Panc1 (cell line): ENCODE results near the gene SMTN. TPM values are rescaled to one million over a fixed set of nuclear protein-coding genes. Genes with fewer than 3 reads are reported as not detected.

ENCODE experiments used
- ATAC-seq: fragments of 200-7000 bp; cut with Tn5 transposase; 2 replicates; pipeline ENCODE4 v1.9.1; 2020; ENCODE audit warnings: mild to moderate bottlenecking, moderate library complexity
- BruUV-seq: library from RNA; stranded (reverse); fragments of 400-500 nt; replicated peaks from 2 replicates; lab custom pipeline; 2021; lab: Mats Ljungman, UMichigan
- CTCF ChIA-PET: fragments of 300-600 bp; sonication (Branson Sonifier 250); formaldehyde crosslinking; loops from one replicate; lab custom pipeline; 2022; ENCODE audit warnings: antibody characterized with exemption; lab: Charles Lee
- POLR2A ChIA-PET: fragments of 300-600 bp; sonication (Branson Sonifier 250); formaldehyde crosslinking; loops from one replicate; lab custom pipeline; 2022; ENCODE audit warnings: antibody characterized with exemption; lab: Charles Lee
- DNase-seq: peaks from one replicate; pipeline ENCODE4 v3.0.0-alpha.2; 2010; ENCODE audit warnings: low read depth, low spot score
- H3K27ac ChIP-seq: 2 replicates; pipeline ENCODE4 v1.5.1; 2011; ENCODE audit warnings: mild to moderate bottlenecking, low read length, inconsistent platforms
- H3K27me3 ChIP-seq: fragments of 200-500 bp; sonication (Bioruptor generic); 2 replicates; pipeline ENCODE4 v1.6.0; 2014; ENCODE audit warnings: low read length, inconsistent platforms; ENCODE audit not compliant: control insufficient read depth, insufficient read depth
- H3K36me3 ChIP-seq: fragments of 200-500 bp; sonication (Bioruptor generic); 2 replicates; pipeline ENCODE4 v1.5.1; 2014; ENCODE audit warnings: inconsistent platforms, mild to moderate bottlenecking, low read length, moderate library complexity; ENCODE audit not compliant: control insufficient read depth, insufficient read depth
- H3K4me1 ChIP-seq: 2 replicates; pipeline ENCODE4 v1.5.1; 2011; ENCODE audit warnings: inconsistent platforms, mild to moderate bottlenecking, low read length, moderate library complexity; ENCODE audit not compliant: control insufficient read depth, insufficient read depth
- H3K4me3 ChIP-seq, 2 experiments: 2 replicates each; pipeline ENCODE4 v1.5.1; 2011 to 2012; ENCODE audit warnings: low read depth in 2 of 2, low read length in 2 of 2, mild to moderate bottlenecking in 2 of 2, inconsistent platforms in 1 of 2, moderate library complexity in 1 of 2
- H3K9me3 ChIP-seq: fragments of 200-500 bp; sonication (Bioruptor generic); 2 replicates; pipeline ENCODE4 v1.5.1; 2014; ENCODE audit warnings: low read depth, mild to moderate bottlenecking, inconsistent platforms, low read length, moderate library complexity; ENCODE audit not compliant: control insufficient read depth, insufficient read depth
- CTCF ChIP-seq: fragments of 450-650 bp; IDR thresholded peaks from 2 replicates; pipeline ENCODE4 v1.5.1; 2017; ENCODE audit warnings: mild to moderate bottlenecking
- POLR2AphosphoS5 ChIP-seq: IDR thresholded peaks from 2 replicates; pipeline ENCODE4 v1.6.1; 2012; ENCODE audit warnings: mild to moderate bottlenecking, low read depth, low read length, moderate library complexity
- REST ChIP-seq, 2 experiments: IDR thresholded peaks; 2 replicates each; pipeline ENCODE4 v1.6.1; 2011 to 2012; ENCODE audit warnings: low read depth in 2 of 2, control low read depth in 1 of 2, low read length in 1 of 2, mild to moderate bottlenecking in 1 of 2, moderate library complexity in 1 of 2; ENCODE audit not compliant: insufficient read depth in 1 of 2
- SIN3A ChIP-seq: IDR thresholded peaks from 2 replicates; pipeline ENCODE4 v1.6.1; 2012; ENCODE audit warnings: low read depth, mild to moderate bottlenecking, low read length, moderate library complexity, borderline replicate concordance; ENCODE audit not compliant: insufficient read depth
- TCF7L2 ChIP-seq: IDR thresholded peaks from 2 replicates; pipeline ENCODE4 v1.6.1; 2011; ENCODE audit warnings: mild to moderate bottlenecking, low read depth, low read length, inconsistent platforms
- in situ Hi-C: cut with HindIII; loops from 2 replicates; pipeline ENCODE4 v1.10.0; 2016; ENCODE audit warnings: low sequenced_read_pairs, low pct_unique_long_range_greater_than_20kb
- intact Hi-C: fragments of 100-400 bp; cut with micrococcal nuclease; formaldehyde crosslinking; loops from one replicate; pipeline ENCODE4 v1.10.0; 2022; ENCODE audit not compliant: unreplicated experiment
- total RNA-seq: library from RNA; stranded (reverse); gene quantifications from one replicate; pipeline ENCODE4 v1.2.1, GENCODE V29; 2021; ENCODE audit not compliant: unreplicated experiment

The SMTN gene
- total RNA-seq, 1 experiment from 2014 or later, result 71.7 TPM

GRCh38 chr22:31094741-31095140 lies 13.6 kb downstream of the SMTN start:
- ATAC-seq, result no peak
- Histone ChIP-seq H3K4me3 (no peak overlapping the region), H3K27ac (no peak overlapping the region), H3K36me3 (no peaks in the 10 kb centered on the region), H3K9me3 (no peaks in the 10 kb centered on the region), H3K27me3 (no peaks in the 10 kb centered on the region), H3K4me1 (no peaks in the 10 kb centered on the region)
- intact Hi-C loops (no loop called here), in situ Hi-C loops (no loop called here)
- ChIA-PET POLR2A (interaction anchor here (0.7 kb wide), 1 partner anchor 14 kb away, joined by 10 read pairs; no protein-coding TSS in a partner anchor), CTCF (interaction anchor here (0.6 to 0.7 kb wide), 2 partner anchors 9 to 162 kb away, joined by 8 read pairs; no protein-coding TSS in a partner anchor)
- BruUV-seq, result no TSS peak
- TF ChIP-seq TCF7L2 (no peak), REST (IDR thresholded peaks at IDR 0.05; ENCODE audit: insufficient read depth in 1 of 2, low read depth in 2 of 2, low read length in 1 of 2) (no peak), SIN3A (no peak), POLR2AphosphoS5 (no peak), CTCF (no peak)
- no peak for DNase-seq

GRCh38 chr22:31095637-31096249 lies 14.6 kb downstream of the SMTN start:
- DNase-seq (no peak), ATAC-seq (no peak)
- no peaks in the 10 kb centered on the region for H3K36me3 ChIP-seq
- POLR2A ChIA-PET, result interaction anchor here (0.7 kb wide), 1 partner anchor 23 kb away, joined by 5 read pairs; no protein-coding TSS in a partner anchor
- BruUV-seq, result no TSS peak
- intact Hi-C loops (no loop called here), in situ Hi-C loops (no loop called here)
- no peak for TF ChIP-seq REST (IDR thresholded peaks at IDR 0.05; ENCODE audit: insufficient read depth in 1 of 2, low read depth in 2 of 2, low read length in 1 of 2)
- no peak for TF ChIP-seq TCF7L2
- TF ChIP-seq POLR2AphosphoS5, result no peak
- no peaks in the 10 kb centered on the region for H3K9me3 ChIP-seq
- no peak overlapping the region for H3K27ac ChIP-seq
- CTCF ChIA-PET, result interaction anchor here (0.9 kb wide), 1 partner anchor 45 kb away, joined by 3 read pairs; no protein-coding TSS in a partner anchor
- H3K4me3 ChIP-seq, result no peak overlapping the region
- H3K4me1 ChIP-seq, result no peaks in the 10 kb centered on the region
- no peaks in the 10 kb centered on the region for H3K27me3 ChIP-seq
